Fibroblast of the aortic adventitia (primary cell): ENCODE data around the gene KLK1. TPM values are rescaled to one million over a fixed set of nuclear protein-coding genes. Genes with fewer than 3 reads are reported as not detected.

Source experiments
- DNase-seq: peaks from one replicate; pipeline ENCODE4 v3.0.0-alpha.2; 2010; ENCODE audit warnings: low read depth
- H3K4me3 ChIP-seq: 2 replicates; pipeline ENCODE4 v1.5.1; 2011; ENCODE audit warnings: low read depth, mild to moderate bottlenecking, control low read depth, low read length, moderate library complexity
- CTCF ChIP-seq: IDR thresholded peaks from 2 replicates; pipeline ENCODE4 v1.5.1; 2011; ENCODE audit warnings: mild to moderate bottlenecking, low read length, control low read depth, inconsistent platforms; ENCODE audit not compliant: insufficient read depth
- total RNA-seq: library from RNA; depleted of rRNA; stranded (reverse); fragments of >200 nt; gene quantifications from 2 replicates; pipeline ENCODE4 v1.2.3, GENCODE V29; 2012; ENCODE audit warnings: low replicate concordance

Gene KLK1
- total RNA-seq, 1 donor: not detected

DNA sequence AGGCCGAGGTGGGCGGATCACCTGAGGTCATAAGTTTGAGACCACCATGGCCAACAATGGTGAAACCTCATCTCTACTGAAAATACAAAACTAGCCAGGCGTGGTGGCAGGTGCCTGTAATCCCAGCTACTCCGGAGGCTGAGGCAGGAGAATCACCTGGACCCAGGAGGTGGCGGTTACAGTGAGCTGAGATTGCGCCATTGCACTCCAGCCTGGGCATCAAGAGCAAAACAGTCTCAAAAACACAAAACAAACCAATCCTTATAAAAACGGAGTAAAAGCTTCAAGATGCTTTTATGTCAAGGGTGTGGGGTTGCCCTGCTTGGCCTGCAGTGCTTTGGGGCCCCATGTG is 26.2 kb downstream of the KLK1 start:
- no peak for DNase-seq
- no peak for TF ChIP-seq CTCF
- no peak overlapping the region for H3K4me3 ChIP-seq

GRCh38 chr19:50796634-50797428 is 26.8 kb downstream of the KLK1 start:
- no peak for DNase-seq
- no peak overlapping the region for H3K4me3 ChIP-seq
- no peak for TF ChIP-seq CTCF

DNA sequence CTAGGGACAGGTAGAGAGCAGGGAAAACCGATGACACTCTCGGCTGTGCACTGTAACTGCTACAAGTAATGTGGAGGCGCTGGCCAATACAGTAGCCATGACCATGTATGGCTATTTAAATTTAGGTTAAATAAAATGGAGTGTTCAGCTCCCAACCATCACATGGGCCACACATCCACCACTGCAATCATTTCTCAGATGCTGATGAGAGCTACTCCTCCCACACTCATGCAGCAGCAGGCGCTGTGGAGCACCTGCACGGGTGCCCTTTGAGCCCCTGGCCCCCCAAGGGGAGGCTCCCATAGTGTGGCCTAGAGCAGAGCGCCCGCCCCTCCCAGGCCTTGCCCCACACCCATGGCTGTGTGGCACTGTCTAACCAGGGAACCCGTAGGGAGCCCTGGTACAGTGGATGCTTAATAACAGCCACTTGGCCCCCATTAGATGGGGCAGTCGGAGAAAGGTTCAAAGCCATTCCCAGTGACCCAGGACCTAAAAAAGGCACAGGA is 27.4 kb downstream of the KLK1 start:
- DNase-seq: no peak
- TF ChIP-seq CTCF: no peak
- no peak overlapping the region for H3K4me3 ChIP-seq

- no peak for TF ChIP-seq CTCF
- no peak overlapping the region for H3K4me3 ChIP-seq
- DNase-seq: no peak
Measured at GRCh38 chr19:50795664-50796073, 27.9 kb downstream of the KLK1 start.

- no peak overlapping the region for H3K4me3 ChIP-seq
- no peak for DNase-seq
- no peak for TF ChIP-seq CTCF
Measured at GRCh38 chr19:50794876-50795663, 28.5 kb downstream of the KLK1 start.

DNA sequence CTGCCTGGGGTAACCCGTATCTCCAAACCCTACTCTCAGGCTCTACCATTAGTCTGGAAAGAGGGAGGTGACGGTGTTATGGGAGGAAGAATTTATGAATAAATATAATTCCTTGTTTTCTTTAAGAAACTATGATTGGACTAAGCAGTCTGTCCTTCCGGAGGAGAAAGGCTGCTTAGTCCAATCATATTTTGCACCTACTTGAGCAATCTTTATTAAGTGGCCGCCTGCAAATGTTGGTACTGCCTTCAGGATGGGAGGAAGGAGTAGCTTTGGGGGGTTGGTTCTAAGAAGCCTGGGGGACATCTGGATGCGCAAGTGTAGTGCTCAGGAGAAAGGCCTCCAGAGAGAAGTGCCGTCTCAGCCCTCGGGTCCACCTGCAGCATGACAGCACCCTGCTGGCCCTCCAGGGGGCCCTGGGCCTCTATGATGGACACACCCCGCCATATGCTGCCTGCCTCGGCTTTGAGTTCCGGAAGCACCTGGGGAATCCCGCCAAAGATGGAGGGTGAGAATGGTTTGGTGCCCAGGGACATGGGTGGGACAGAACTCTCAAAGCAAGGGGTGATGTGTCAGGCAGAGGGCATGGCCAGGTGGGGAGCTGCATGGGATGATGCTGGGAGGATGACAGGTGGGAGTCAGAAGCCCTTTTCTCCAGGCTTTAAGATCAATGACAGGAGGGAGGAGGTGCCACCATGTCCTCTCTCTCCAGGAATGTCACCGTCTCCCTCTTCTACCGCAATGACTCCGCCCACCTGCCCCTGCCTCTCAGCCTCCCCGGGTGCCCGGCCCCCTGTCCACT is 29.3 kb downstream of the KLK1 start:
- H3K4me3 ChIP-seq: no peak overlapping the region
- TF ChIP-seq CTCF: no peak
- no peak for DNase-seq
